Hepatocyte (in vitro differentiated cells): ENCODE data around the gene PACS1. TPM values are rescaled to one million over a fixed set of nuclear protein-coding genes. Genes with fewer than 3 reads are reported as not detected.

ENCODE experiments used
- DNase-seq: peaks from one replicate; pipeline ENCODE4 v3.0.0-alpha.2; 2016; ENCODE audit warnings: low spot score
- H2AFZ ChIP-seq: fragments of 200-600 bp; sonication (generic); 2 replicates; pipeline ENCODE4 v1.6.0; 2016; ENCODE audit warnings: antibody characterized with exemption, mild to moderate bottlenecking
- H3K27ac ChIP-seq: fragments of 200-600 bp; sonication (generic); 2 replicates; pipeline ENCODE4 v1.5.1; 2016; ENCODE audit warnings: mild to moderate bottlenecking
- H3K27me3 ChIP-seq: fragments of 200-600 bp; sonication (generic); 2 replicates; pipeline ENCODE4 v1.6.1; 2016
- H3K36me3 ChIP-seq: fragments of 200-600 bp; sonication (generic); replicated peaks from 2 replicates; pipeline ENCODE4 v1.5.1; 2016; ENCODE audit warnings: low read depth; ENCODE audit not compliant: insufficient read depth
- H3K4me1 ChIP-seq: fragments of 200-600 bp; sonication (generic); 2 replicates; pipeline ENCODE4 v1.5.1; 2016; ENCODE audit warnings: mild to moderate bottlenecking, moderate library complexity; ENCODE audit not compliant: insufficient read depth
- H3K4me2 ChIP-seq: fragments of 200-600 bp; sonication (generic); 2 replicates; pipeline ENCODE4 v1.6.0; 2016
- H3K4me3 ChIP-seq: fragments of 200-600 bp; sonication (generic); 2 replicates; pipeline ENCODE4 v1.5.1; 2016; ENCODE audit warnings: mild to moderate bottlenecking
- H3K79me2 ChIP-seq: fragments of 200-600 bp; sonication (generic); 2 replicates; pipeline ENCODE4 v1.6.0; 2017; ENCODE audit warnings: mild to moderate bottlenecking
- H3K9me2 ChIP-seq: fragments of 200-600 bp; sonication (generic); replicated peaks from 2 replicates; pipeline ENCODE4 v1.6.0; 2017; ENCODE audit warnings: mild to moderate bottlenecking; ENCODE audit not compliant: insufficient read depth
- H3K9me3 ChIP-seq: fragments of 200-600 bp; sonication (generic); 2 replicates; pipeline ENCODE4 v1.5.1; 2016; ENCODE audit warnings: low read depth, mild to moderate bottlenecking
- H4K20me1 ChIP-seq: fragments of 200-600 bp; sonication (generic); 2 replicates; pipeline ENCODE4 v1.6.0; 2016; ENCODE audit warnings: mild to moderate bottlenecking; ENCODE audit not compliant: insufficient read depth, poor library complexity, severe bottlenecking
- EZH2 ChIP-seq: fragments of 200-600 bp; sonication (generic); IDR thresholded peaks from 2 replicates; pipeline ENCODE4 v1.6.1; 2016; ENCODE audit warnings: antibody characterized with exemption, mild to moderate bottlenecking, borderline replicate concordance
- EZH2phosphoT487 ChIP-seq: fragments of 200-600 bp; sonication (generic); IDR thresholded peaks from one replicate; pipeline ENCODE4 v1.6.1; 2018; ENCODE audit warnings: antibody characterized with exemption, mild to moderate bottlenecking, low read depth, moderate library complexity; ENCODE audit not compliant: unreplicated experiment, severe bottlenecking
- WGBS: methylation state at CpG from one replicate; pipeline ENCODE4 v1.1.6; 2016; ENCODE audit warnings: low lambda C conversion rate; ENCODE audit errors: missing lambda C conversion rate; 5-methylcytosine and 5-hydroxymethylcytosine counted together
- polyA plus RNA-seq: library from polyadenylated mRNA; unstranded; fragments of >200 nt; fragmentation: Nextera tagmentation; extraction: Ambion mirVana; gene quantifications from 2 replicates; pipeline ENCODE4 v1.2.1, GENCODE V29; 2016
- total RNA-seq: library from RNA; depleted of rRNA; stranded (reverse); fragments of >200 nt; gene quantifications from 2 replicates; pipeline ENCODE4 v1.2.3, GENCODE V29; 2014
- TF ChIP-seq, protein P1 (sequence below): fragments of 200-600 bp; sonication (generic); IDR thresholded peaks from 2 replicates; pipeline ENCODE4 v1.5.1; 2016; ENCODE audit warnings: antibody characterized with exemption, mild to moderate bottlenecking; ENCODE audit not compliant: poor library complexity

PACS1 gene
- total and polyA plus RNA-seq, 2 experiments from 2014 or later: 28.2 to 71.5 TPM

DNA sequence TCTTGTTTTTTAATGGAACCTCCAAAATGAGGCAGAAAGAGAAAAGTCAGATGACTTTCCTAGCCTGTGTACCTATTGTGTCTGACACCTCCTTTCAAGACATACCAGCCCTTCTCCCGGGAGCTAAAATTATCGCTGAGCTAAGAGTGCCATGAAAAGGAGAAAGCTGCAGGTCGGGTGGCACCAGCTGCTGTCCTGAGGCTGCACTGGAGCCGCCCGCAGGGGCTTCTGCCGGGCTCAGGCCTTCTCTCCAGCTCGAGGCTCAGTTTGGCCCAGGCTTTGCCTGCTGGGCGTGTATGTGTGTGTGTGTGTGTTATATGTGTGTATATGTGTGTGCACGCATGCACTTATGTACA is 170.7 kb downstream of the PACS1 start:
- 88% methylated on average over 9 of the region's 9 CpGs for WGBS
- no peaks in the 10 kb centered on the region for H3K36me3 ChIP-seq

DNA sequence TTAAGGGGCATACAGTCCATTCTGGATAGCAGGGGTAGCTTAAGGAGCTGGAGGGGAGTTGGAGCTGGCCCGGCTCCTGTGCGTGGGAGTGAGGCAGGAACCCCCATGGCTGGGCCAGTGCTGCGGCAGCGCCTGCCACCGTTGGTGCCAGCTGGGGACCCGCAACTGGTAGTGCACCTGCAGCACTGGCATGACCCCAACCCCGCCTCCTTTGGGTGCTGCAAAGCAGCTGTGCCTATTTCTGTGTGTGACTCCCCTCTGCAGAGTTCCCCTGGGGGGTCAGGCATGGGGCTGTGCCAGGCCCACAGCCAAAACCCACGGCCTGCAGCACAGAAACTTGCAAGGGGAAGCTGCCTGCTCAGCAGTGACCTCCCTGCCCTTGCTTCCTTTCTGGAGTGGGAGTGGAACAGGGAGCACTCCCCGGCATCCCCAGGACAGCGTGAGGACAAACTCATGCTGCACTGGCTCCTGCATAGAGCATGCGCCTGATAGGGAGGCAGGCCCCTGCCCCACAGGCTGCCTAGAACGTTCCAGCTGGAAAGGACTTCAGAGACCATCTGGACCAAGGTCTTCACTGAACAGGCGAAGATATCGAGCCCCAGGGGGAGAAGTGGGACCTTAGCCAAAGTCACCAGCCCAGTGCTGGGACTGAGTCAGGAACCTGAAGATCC is 172.2 kb downstream of the PACS1 start:
- Histone ChIP-seq H3K4me2 (no peak overlapping the region), H3K27me3 (no peaks in the 10 kb centered on the region), H3K36me3 (no peaks in the 10 kb centered on the region), H4K20me1 (no peaks in the 10 kb centered on the region), H3K79me2 (no peaks in the 10 kb centered on the region), H3K4me3 (no peak overlapping the region), H3K27ac (no peak overlapping the region), H3K9me2 (no peaks in the 10 kb centered on the region), H2AFZ (no peak overlapping the region), H3K4me1 (no peaks in the 10 kb centered on the region), H3K9me3 (no peaks in the 10 kb centered on the region)
- WGBS: 96% methylated on average over 14 of the region's 14 CpGs
- TF ChIP-seq EZH2phosphoT487 (no peak), EZH2 (no peak)
- TF ChIP-seq, protein P1, sequence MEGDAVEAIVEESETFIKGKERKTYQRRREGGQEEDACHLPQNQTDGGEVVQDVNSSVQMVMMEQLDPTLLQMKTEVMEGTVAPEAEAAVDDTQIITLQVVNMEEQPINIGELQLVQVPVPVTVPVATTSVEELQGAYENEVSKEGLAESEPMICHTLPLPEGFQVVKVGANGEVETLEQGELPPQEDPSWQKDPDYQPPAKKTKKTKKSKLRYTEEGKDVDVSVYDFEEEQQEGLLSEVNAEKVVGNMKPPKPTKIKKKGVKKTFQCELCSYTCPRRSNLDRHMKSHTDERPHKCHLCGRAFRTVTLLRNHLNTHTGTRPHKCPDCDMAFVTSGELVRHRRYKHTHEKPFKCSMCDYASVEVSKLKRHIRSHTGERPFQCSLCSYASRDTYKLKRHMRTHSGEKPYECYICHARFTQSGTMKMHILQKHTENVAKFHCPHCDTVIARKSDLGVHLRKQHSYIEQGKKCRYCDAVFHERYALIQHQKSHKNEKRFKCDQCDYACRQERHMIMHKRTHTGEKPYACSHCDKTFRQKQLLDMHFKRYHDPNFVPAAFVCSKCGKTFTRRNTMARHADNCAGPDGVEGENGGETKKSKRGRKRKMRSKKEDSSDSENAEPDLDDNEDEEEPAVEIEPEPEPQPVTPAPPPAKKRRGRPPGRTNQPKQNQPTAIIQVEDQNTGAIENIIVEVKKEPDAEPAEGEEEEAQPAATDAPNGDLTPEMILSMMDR: no peak
- DNase-seq: no peak

More for the DNA sequence above, 170.7 kb downstream of the PACS1 start:
- Histone ChIP-seq H3K9me2 (no peaks in the 10 kb centered on the region), H3K79me2 (no peaks in the 10 kb centered on the region), H3K4me1 (no peaks in the 10 kb centered on the region), H2AFZ (no peak overlapping the region), H3K27me3 (no peaks in the 10 kb centered on the region), H3K9me3 (no peaks in the 10 kb centered on the region), H3K4me2 (no peak overlapping the region), H3K4me3 (no peak overlapping the region), H3K27ac (no peak overlapping the region), H4K20me1 (no peaks in the 10 kb centered on the region)
- TF ChIP-seq, protein P1: no peak
- TF ChIP-seq EZH2phosphoT487 (no peak), EZH2 (no peak)
- DNase-seq: no peak

DNA sequence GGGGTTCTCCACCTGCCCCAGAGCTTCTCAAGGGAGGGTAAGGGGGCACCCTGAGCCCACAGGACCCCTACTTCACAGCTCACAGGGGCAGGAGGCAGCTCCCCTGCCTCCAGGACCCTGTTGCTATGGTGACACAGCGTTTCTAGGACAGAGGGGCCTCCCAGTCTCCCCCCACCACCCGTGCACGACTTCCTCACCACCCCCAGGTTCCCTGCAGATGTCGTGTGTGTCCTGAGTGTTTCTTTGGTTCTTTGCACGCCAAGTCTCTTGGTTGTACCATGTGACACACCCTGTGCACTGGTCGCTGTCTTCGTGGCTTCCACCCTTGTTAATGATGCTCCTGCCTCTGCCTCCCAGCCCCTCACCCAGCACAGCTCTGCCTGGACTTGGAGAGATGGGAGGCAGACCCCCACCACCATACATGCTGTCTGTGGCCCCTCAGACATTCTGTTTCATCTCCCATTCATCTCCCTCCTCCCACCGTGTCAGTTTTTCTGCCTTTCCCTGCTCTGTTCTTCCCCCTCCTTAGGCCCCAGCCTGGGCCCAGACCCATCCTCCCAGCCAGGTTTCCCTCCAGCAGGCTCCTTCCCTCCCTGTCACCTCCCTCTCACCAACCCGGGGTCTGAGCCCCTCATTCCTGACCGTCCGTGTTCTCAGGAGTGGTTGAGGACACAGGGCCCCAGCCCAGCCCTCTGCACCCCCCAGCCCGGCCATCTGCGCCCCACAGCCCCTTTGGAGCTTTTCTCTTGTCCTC is 173.9 kb downstream of the PACS1 start:
- no peak overlapping the region for H3K4me2 ChIP-seq
- TF ChIP-seq, protein P1: no peak
- WGBS: 92% methylated on average over 10 of the region's 13 CpGs
- no peak overlapping the region for H3K4me3 ChIP-seq
- H4K20me1 ChIP-seq: no peaks in the 10 kb centered on the region
- no peak overlapping the region for H2AFZ ChIP-seq
- no peak for DNase-seq
- H3K9me2 ChIP-seq: no peaks in the 10 kb centered on the region
- H3K9me3 ChIP-seq: no peaks in the 10 kb centered on the region
- no peaks in the 10 kb centered on the region for H3K4me1 ChIP-seq
- H3K27ac ChIP-seq: no peak overlapping the region
- no peaks in the 10 kb centered on the region for H3K27me3 ChIP-seq
- no peaks in the 10 kb centered on the region for H3K36me3 ChIP-seq
- H3K79me2 ChIP-seq: no peaks in the 10 kb centered on the region
